ACC112 (cell line): ENCODE measurements around the gene ANAPC13.
A peak's percentile ranks its signal among the peaks of the same experiment; 100 is the strongest.

ENCODE experiments used
- H2AFZ ChIP-seq: fragments of 200-600 bp; sonication (generic); one replicate; pipeline ENCODE4 v1.6.0; 2017; ENCODE audit warnings: antibody characterized with exemption, low read length; ENCODE audit not compliant: unreplicated experiment
- H3K27ac ChIP-seq: fragments of 200-600 bp; sonication (generic); 2 replicates; pipeline ENCODE4 v1.5.1; 2014; ENCODE audit warnings: low read depth, mild to moderate bottlenecking, antibody characterized with exemption, low read length, moderate library complexity
- H3K27me3 ChIP-seq: fragments of 200-600 bp; sonication (generic); 2 replicates; pipeline ENCODE4 v1.6.1; 2014; ENCODE audit warnings: mild to moderate bottlenecking, antibody characterized with exemption, low read length, moderate library complexity, mixed read lengths; ENCODE audit not compliant: insufficient read depth
- H3K36me3 ChIP-seq: fragments of 200-600 bp; sonication (generic); 2 replicates; pipeline ENCODE4 v1.6.1; 2016; ENCODE audit warnings: mild to moderate bottlenecking, antibody characterized with exemption, low read length, moderate library complexity, mixed read lengths; ENCODE audit not compliant: insufficient read depth
- H3K4me1 ChIP-seq: fragments of 200-600 bp; sonication (generic); one replicate; pipeline ENCODE4 v1.6.1; 2016; ENCODE audit warnings: low read length, mixed read lengths; ENCODE audit not compliant: insufficient read depth, unreplicated experiment, control insufficient read depth
- H3K4me3 ChIP-seq: fragments of 200-600 bp; sonication (generic); 2 replicates; pipeline ENCODE4 v1.5.1; 2014; ENCODE audit warnings: mild to moderate bottlenecking, low read depth, low read length
- H3K79me2 ChIP-seq: fragments of 200-600 bp; sonication (generic); one replicate; pipeline ENCODE4 v1.6.0; 2016; ENCODE audit warnings: low read length; ENCODE audit not compliant: control insufficient read depth, unreplicated experiment, insufficient read depth

ANAPC13 gene

GRCh38 chr3:134437211-134437752, 48.5 kb downstream of the ANAPC13 start:
- H3K79me2 ChIP-seq: no peaks in the 10 kb centered on the region
- H3K4me1 ChIP-seq: peaks cover 3% of the 10 kb centered on the region
- H3K27me3 ChIP-seq: no peaks in the 10 kb centered on the region
- H3K36me3 ChIP-seq: no peaks in the 10 kb centered on the region
- no peak overlapping the region for H3K4me3 ChIP-seq
- no peak overlapping the region for H3K27ac ChIP-seq
- H2AFZ ChIP-seq: peak overlapping the region; percentile 69

DNA sequence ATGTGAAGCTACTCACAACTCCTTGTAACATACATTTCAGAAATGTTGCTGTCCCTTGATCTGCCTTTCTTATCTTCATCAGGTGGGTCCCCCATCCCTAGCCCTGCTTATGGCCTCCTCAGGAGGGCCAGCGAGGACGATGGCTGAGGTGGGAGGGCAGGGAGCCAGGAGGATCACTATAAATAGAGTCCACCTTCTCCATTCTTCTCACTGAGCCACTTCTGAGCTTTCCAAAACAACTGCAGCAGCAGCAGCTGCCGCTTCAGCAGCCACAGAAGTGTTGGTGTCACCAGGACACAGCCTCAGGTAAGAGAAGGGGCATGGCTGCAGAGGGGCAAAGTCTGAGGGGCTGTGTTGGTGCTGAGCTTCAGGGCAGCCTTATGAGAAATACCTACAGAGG, 53.5 kb downstream of the ANAPC13 start:
- no peaks in the 10 kb centered on the region for H3K36me3 ChIP-seq
- H3K27ac ChIP-seq: no peak overlapping the region

DNA sequence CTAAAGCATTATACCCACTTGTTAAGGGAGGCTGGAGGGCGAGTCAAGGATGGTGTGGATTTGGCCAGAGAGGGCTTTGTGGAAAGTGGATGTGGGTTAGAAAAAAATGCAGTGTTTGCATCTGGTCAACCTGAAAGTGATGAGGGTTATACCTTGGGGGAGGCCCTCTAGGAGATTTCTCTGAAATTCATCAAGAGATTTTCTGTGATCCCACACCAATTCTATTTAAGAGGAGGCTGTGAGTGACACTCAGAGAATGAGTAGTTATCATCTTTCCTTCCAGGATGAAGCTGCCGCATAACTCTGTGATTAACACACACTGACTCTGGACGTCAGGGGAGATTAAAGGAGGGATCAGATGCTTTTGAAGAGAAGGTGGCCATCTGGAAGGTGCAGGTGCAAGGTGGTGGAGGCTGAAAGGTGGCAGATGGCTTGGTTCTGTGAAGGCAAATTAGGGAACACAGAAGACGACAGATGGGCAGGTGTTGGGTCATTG, 54.8 kb downstream of the ANAPC13 start:
- H3K27ac ChIP-seq: no peak overlapping the region

More for the DNA sequence above, 53.5 kb downstream of the ANAPC13 start:
- Histone ChIP-seq H3K79me2 (no peaks in the 10 kb centered on the region), H3K27me3 (no peaks in the 10 kb centered on the region), H3K4me3 (no peak overlapping the region), H2AFZ (no peak overlapping the region), H3K4me1 (peaks cover 15% of the 10 kb centered on the region)

DNA sequence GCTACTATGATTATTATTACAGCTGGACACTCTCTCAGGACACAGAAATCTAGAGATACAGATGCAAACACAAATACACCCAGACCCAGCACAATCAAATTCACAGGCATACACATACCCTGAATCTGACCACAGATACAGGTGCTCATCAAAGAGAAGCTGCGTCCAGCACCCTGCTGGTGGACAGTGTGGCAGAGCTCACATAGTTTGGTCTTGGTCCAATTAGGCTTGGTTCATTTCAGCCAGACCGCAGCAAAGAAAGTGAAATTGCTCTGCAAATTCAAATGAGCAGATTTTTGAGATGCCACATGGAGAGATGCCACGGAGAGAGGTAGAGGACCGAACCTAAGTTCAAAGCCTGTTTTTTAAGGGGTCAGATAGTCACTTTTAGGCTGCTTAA, 55.6 kb downstream of the ANAPC13 start:
- Histone ChIP-seq H3K27me3 (no peaks in the 10 kb centered on the region), H3K27ac (no peak overlapping the region), H3K36me3 (no peaks in the 10 kb centered on the region)

More for the DNA sequence above, 54.8 kb downstream of the ANAPC13 start:
- Histone ChIP-seq H3K27me3 (no peaks in the 10 kb centered on the region), H3K4me3 (no peak overlapping the region), H3K4me1 (peaks cover 24% of the 10 kb centered on the region), H3K79me2 (no peaks in the 10 kb centered on the region), H3K36me3 (no peaks in the 10 kb centered on the region), H2AFZ (no peak overlapping the region)

GRCh38 chr3:134428401-134428800, 57.4 kb downstream of the ANAPC13 start:
- no peaks in the 10 kb centered on the region for H3K27me3 ChIP-seq
- peak overlapping the region; percentile 95 for H3K27ac ChIP-seq
- H2AFZ ChIP-seq: no peak overlapping the region
- no peak overlapping the region for H3K4me3 ChIP-seq
- H3K36me3 ChIP-seq: no peaks in the 10 kb centered on the region
- H3K4me1 ChIP-seq: peaks cover 24% of the 10 kb centered on the region
- no peaks in the 10 kb centered on the region for H3K79me2 ChIP-seq

More for the DNA sequence above, 55.6 kb downstream of the ANAPC13 start:
- H3K79me2 ChIP-seq: no peaks in the 10 kb centered on the region
- peaks cover 24% of the 10 kb centered on the region for H3K4me1 ChIP-seq
- H3K4me3 ChIP-seq: no peak overlapping the region
- no peak overlapping the region for H2AFZ ChIP-seq
